HG03045 (cell line): ENCODE measurements around the gene ANKS1B.
"Not testable (repeated sequence)": the region's sequence is repeated elsewhere in the genome, so short reads cannot be mapped to it uniquely, and the experiment has no call there.

Experiments used
- ATAC-seq: cut with Tn5 transposase; IDR thresholded peaks from one replicate; pipeline ENCODE4 v1.9.1; 2021; ENCODE audit warnings: mild to moderate bottlenecking, moderate library complexity; ENCODE audit not compliant: unreplicated experiment

ANKS1B gene

DNA sequence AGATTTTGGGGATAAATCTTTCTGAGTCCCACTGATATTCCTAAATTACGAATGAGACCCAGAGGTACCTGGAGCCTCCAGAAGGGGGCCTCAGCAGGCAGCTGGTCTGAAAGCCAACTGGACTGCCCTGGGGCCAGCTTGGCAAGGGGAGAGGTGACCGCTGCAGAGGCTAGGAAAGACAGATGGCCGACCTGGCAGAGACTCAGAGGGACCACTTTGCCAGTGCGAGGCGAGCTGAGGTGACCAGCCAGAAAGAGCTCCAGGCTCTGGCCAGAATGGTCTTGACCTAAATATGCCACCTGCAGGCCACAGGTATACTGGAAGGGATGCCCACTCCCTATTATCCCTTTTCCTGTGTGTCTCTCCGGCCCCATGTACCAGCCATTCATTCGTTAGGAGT, 594.0 kb downstream of the ANKS1B start:
- ATAC-seq: no peak

DNA sequence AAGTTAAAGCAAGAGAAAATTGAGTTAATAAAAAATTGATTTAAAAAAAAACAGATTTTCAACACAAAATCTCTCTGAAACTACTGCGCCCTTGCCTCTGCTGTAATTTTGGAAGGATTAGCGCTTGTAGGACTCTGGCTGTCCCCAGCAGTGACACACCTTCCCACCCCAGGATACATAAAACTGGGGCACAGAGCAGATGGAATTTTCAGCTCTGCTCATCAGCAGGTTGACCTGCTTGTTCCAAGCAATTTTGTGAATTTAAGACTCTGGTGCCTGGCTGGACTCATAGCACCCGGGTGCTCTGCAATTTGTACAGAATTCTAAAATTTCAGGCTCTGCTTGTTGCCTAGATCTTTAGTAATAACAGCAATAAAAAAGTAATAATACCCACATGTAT, 595.0 kb downstream of the ANKS1B start:
- no peak for ATAC-seq

DNA sequence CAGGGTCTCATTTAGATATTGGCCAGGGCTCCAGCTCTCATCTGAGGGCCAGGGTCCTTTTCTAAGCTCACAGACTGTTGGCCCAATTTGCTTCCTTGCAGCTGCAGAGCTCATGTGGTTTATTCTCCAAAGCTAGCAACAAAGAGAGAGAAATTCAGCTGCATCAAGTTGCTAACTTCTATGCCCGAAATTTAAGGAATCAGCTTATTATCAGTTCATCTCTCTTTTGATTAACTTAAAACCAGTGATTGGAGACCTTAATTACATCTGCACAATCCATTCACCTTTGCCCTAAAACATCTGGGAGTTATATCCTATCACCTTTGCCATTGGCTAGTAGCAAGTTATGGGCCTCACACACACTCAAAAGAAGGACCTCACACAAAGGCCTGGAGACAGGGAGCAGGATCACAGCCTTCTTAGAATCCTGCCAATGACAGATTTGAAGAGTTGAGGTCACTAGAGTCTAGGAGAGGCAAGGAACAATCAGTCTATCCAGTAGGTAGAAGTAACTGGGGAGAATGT, 596.0 kb downstream of the ANKS1B start:
- ATAC-seq: no peak

DNA sequence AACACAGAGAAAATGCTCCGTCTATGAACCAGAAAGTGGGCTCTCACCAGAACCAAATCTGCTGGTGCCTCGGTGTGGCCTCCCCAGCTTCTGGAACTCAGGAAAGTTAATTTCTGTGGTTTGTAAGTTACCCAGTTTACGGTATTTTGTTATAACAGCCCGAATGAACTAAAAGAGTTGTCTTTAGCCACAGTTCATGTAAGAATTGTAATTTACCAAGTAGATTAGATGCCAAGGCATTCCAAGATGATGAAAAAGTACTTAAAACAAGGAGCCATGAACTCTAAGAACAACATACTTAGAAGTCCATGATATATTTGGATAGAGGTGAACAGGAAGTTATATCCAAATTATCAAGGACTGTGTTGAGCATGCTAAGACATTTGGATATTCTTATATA, 597.1 kb downstream of the ANKS1B start:
- no peak for ATAC-seq

DNA sequence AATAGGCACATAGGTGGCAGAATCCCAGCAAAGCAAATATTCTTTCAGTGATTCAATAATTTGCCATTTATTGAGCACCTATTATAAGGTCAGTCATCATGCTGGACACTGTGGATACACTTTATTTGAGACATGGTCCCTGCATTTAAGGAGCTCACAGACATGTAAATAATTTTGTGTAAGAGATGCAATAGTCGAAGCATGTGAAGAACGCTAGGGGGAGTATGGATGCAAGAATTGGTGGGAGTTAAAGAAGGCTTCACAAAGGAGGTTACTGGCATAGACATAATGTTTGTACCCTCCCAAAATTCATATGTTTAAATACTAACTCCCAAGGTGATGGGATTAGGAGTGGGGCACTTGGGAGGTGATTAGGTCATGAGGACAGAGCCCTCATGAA, 597.8 kb downstream of the ANKS1B start:
- no peak for ATAC-seq

DNA sequence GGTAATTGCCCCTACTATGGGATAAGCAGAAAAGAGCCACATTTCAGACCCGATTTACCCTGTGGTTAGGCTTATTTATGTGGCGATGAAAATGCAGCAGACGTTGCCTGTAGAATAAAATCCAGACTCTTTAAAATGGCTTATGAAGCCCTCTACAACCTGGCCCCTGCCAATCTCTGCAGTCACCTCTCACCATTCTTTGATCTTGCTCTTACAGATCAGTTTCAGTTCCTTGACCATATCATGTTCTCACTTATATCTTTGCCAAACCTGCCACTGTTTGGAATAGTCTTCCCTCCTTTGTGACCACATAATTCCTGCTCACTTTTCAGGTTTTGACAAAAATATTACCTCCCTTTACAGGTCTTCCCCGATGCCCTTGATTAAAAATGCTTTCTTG, 601.5 kb downstream of the ANKS1B start:
- ATAC-seq: no peak

DNA sequence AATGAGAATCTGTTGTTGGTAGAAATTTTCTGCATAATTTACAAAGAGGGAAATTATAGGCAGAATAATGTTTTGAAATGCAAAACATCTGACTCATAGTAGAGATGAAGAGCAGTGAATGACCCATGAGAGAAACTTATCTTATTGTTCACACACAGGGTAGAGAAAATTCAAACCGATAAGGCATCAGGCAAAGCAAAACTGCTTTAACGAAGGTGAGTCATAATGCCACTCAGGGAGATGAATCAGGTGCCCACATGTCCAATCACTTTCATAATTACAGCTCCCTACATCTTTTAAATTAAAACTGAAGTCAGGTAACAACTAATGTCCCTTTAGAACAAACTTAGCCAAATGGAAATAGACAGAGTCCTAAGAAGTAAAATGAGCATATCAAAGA, 602.7 kb downstream of the ANKS1B start:
- peak; percentile 79 for ATAC-seq

DNA sequence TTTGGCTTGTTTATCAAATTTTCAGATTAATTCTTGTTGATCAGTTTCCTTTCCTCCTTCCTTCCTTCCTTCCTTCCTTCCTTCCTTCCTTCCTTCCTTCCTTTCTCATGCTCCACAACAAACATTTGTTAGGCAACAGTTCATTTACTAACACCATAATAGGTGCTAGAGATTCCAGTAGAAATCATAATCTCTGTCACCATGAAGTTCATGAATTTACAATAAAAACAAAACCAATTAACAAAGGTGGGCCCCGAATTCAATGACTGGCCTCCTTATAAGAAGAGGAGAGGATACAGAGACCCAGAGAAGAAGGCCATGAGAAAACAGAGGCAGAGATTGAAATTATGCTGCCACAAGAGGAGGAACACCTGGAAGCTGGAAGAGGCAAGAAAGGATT, 604.0 kb downstream of the ANKS1B start:
- ATAC-seq: no peak

DNA sequence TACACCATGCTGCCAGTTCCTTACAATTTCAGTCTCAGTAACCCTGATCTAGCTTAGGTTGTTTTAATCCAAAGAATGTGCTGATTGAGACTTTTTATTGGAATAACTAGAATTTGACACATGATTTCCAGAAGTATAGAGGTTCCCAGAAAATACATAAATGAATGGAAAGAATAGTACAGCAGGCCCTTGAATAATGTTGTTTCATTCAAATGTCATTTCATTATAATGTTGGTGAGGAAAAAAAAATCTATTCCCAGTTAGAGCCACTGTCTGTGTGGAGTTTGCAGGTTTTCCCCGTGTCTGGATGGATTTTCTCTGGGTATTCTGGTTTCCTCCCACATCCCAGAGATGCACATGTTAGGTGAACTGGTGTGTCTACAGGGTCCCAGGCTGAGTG, 610.7 kb downstream of the ANKS1B start:
- no peak for ATAC-seq

DNA sequence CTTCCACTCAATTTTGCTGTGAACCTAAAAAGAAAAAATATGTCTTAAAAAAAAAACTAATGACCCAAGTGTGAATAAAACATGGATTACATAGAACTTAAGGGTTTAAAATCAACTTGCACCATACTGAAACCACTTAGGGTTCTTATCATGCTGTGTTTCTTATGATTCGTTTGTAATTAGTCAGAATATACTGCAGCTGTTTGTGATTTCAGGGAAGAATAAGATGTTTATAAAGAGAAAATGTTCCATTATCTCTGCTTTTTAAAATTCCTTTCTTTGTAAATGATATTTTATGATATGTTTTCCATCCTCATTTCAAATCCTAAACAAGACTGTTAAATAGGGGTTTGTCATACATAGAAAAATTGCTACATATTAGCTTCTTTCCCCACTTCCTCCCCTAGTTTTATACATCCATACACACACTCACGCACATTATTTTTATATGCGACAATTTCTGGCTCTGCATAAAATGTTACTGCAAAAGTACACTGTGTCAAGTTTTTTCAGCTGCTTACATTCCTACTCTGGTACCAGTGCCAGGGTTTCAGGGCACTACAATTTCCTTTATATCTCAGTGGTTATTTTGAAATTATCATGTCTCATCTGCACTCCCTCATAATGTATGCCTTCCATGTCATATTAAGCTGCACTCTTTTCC, 612.3 kb downstream of the ANKS1B start:
- ATAC-seq: no peak

DNA sequence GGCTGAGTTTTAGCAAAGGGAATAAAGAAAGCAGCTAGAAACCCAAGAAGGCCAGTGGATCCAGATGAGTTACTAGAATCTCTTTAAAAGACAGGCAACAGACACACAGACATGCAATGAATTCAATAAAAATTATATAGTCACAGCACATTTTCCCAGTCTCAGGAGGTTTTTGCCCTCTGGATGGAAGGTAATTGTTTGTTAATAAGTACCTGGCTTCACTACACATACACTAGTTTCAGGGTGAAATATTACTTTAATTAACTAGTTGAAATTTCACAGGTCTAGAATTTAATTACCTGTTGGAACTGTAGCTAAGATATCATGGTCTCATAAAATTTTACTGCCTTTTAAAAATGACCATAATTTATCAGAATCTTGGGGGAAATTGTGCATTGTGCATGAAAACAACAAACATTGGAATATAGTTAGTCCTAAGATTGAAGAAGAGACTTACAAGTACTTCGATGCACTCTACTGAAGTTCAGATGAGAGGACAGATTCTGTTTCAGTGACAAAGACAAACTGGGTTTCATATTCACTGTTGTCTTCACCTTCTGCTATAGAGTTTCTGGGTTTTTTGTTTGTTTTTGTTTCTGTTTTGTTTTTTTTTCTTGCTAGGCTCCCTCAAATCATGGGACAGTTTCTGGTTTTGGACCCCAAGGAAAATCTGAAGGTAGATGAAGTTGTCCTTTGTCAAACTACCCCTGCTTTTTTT, 614.2 kb downstream of the ANKS1B start:
- no peak for ATAC-seq

DNA sequence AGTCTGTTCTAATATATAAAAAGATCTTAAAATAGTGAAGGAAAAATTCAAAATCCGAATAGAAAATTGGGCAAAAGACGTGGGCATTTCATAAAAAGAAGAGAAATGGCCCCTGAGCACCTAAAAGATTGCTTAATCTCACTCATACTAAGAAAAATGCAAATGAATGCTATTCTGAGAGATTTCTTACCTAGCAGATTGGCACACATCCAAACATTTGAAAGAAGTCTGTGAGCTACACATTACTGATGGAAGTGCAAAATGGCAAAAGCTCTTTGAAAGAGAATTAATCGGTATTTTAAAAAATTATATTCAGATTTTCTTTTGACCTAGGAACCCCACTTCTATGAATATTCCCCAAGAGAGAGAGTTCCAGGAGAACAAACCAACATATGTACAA, 617.6 kb downstream of the ANKS1B start:
- no peak for ATAC-seq

DNA sequence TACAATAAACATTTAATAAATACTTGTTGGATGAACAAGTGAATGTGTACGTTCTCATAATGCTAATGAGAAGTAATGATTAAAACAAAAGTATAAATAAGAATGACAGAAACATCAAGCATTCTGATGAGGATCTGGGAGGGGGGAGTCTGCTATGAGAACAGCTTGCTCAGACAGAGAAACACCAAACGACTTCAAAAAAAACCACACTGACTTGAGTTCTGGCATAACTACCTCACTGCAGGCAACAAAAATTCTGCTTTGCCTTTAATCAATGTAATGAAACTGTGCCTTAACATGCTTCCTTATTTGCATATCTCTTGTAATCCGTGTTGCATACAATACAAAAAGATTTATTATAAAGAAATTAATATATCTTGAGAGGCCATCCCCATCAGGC, 632.5 kb downstream of the ANKS1B start:
- ATAC-seq: no peak

DNA sequence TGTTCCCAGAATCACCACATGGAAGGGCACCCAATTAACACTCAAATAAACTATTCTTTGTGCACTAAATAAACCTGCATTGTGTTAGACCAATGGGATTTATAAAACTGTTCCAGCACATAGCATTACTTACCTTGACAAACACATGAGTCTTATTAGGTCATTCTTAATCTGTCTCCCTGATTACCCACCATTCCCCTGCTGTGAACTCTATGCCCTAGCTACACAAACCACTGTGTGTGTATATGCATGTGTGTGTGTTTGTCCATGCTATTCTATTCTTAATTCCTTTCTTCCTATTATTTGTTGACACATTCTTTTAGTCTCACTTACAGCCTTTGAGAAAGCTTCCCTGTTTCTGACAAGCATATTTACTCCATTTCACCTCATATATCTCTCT, 640.8 kb downstream of the ANKS1B start:
- ATAC-seq: no peak

DNA sequence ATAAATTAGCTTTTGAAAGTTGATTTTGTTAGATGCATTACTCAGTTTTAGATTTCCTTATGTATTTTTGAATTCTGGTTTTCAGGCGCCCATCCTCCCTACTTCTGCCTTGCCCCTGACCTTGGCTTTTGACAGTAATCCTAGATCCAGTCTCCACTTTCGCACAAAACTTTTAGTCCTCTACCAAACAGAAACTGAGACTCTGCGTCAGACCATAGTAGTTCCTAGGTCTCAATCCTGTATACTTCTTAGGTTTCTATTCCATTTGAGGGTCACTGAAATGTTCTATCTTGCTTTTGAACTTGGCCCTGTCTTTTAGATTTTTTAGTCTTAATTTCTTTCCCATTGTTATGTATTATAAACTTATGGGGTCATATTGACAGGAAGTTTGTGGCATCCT, 645.1 kb downstream of the ANKS1B start:
- ATAC-seq: no peak

DNA sequence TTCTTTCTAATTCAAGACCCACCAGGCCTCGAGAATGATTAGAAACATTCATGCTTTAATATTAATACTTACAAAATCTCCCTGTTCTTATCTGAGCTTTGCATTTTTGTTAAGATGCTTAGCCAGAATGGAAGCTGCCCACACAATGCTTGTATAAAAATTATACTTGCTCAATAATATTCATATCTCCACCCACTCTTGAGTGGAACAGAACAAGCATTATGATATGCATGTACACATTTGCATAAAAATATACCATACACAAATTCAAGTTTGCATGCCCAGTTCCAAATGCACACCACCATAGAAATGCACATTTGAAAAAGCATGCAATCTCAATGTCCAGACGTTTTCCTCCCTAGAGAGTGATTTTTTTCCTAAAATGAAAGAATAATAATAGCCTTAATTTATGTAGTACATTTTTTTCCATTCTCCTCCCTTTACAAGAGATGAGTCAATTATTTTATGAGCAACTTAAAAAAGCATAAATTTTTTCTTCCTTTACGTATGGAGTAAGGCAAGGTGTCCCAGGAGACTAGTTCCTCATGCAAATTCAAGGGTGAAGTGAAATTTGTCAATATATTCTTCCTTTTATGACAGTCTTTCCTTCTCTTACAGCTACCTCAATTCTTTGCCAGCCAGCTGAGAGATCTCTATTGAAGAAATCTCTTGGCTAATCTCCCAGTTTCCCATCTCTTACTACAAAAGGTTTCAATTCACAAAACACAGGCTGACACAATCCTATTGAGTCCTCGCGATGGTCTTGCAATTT, 650.3 kb downstream of the ANKS1B start:
- no peak for ATAC-seq

DNA sequence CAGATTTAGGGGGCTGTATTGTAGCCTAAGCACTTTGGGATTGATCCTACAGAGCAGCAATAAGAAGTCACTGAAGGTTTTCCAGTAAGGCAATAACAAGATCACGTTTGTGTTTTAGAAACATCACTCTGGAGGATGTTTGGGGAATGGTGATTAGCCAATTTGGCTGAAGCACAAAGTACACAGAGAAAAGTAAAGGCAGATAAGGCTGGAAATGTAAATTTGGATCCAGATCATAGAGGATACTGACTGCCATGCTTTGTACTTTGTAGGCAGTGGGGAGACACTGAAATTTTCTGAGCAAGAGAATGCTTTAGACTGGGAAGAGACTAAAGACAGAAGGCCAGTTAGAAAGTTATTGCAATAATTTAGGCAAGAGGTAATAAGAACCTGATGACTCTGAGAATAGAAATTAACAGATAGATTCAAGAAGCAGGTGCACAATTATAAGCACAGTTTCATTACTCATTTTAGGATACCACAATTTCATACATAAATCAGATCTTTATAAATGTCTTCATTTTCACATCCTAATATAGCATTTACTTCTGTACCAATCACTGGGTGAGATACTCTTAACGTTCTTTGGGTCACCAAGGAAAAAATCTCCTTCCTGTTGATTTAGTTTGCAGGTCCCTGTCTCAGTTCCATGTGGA, 651.7 kb downstream of the ANKS1B start:
- no peak for ATAC-seq

DNA sequence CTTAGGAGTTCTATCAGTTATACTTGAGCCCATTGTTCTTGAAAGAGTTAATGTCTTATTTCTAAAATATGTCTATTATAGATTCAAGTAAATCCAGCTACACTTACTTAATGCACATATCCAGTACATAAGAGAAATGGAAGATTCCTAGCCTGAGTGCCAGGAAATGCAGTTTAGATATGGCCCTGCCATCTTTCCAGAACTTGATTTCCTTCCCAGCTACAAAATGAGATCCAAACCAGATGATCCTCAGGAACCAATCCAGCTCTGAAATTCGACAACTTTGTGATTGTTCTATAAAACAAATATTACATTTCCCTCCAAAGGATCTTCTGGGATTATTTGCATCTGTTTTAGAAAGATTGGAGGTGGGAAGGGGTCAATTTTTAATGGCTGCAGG, 654.5 kb downstream of the ANKS1B start:
- no peak for ATAC-seq

DNA sequence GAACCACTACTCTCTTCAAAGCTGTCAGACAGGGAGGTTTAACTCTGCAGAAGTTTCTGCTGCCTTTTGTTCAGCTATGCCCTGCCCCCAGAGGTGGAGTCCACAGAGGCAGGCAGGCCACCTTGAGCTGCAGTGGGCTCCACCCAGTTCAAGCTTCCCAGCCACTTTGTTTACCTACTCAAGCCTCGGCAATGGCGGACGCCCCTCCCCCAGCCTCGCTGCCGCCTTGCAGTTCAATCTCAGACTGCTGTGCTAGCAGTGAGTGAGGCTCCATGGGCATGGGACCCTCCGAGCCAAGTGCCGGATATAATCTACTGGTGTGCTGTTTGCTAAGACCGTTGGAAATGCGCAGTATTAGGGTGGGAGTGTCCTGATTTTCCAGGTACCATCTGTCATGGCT, 663.5 kb downstream of the ANKS1B start:
- ATAC-seq: not testable (repeated sequence)

DNA sequence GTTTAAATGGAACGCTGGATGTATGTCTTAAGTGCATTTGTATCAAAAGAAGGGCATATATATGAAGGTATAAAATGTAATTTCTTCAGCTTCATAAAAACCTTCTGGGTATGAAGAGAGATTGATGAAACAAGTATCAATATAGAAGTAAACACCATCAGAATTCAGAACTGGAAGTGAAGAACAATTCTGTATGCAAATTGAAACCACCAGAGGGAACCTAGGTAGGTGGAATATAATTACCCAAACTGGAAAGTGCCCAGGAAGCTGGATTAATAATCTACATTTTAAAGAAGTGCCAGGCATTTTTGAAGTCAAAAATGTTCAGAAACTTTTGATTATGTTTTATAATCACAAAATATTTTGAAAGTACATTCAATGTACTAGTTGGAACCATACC, 673.4 kb downstream of the ANKS1B start:
- ATAC-seq: no peak

DNA sequence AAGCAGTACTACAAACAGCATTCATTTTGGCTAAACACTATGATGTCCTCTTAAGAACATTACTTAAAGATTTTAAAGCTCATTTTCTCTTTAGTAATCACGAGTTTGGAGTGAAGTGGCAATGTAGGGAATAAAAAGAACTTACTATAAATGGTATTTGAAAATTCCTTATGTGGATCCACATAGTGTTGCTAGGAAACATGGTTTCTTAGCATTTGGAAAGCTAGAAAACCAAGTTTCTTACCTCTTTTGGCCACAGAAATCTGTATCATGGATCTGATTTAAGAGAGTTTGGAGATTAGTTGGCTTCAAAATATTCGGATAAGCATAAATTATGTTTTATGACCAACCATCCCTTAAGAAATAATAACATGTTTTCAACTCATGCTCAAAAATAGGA, 674.9 kb downstream of the ANKS1B start:
- no peak for ATAC-seq
